Trophoblast cell (in vitro differentiated cells and primary cell): Measurements from ENCODE around the gene HMOX1.
A peak's percentile ranks its signal among the peaks of the same experiment; 100 is the strongest.

ENCODE experiments used
- DNase-seq, 2 donors: peaks; one replicate each; pipeline ENCODE4 v3.0.0-alpha.2; 2016
- H2AFZ ChIP-seq: 2 replicates; pipeline ENCODE4 v1.6.1; 2013; ENCODE audit warnings: low read length, moderate library complexity, mild to moderate bottlenecking; ENCODE audit not compliant: insufficient read depth, poor library complexity
- H2AK5ac ChIP-seq: 2 replicates; pipeline ENCODE4 v1.6.1; 2013; ENCODE audit warnings: mild to moderate bottlenecking, low read length
- H2BK120ac ChIP-seq: 2 replicates; pipeline ENCODE4 v1.6.1; 2013; ENCODE audit warnings: low read length, mild to moderate bottlenecking, moderate library complexity; ENCODE audit not compliant: insufficient read depth, poor library complexity
- H2BK12ac ChIP-seq: 2 replicates; pipeline ENCODE4 v1.6.1; 2013; ENCODE audit warnings: mild to moderate bottlenecking, low read length, moderate library complexity
- H2BK5ac ChIP-seq: 2 replicates; pipeline ENCODE4 v1.6.1; 2013; ENCODE audit warnings: low read length, low read depth, moderate library complexity, mild to moderate bottlenecking; ENCODE audit not compliant: poor library complexity
- H3K14ac ChIP-seq: 2 replicates; pipeline ENCODE4 v1.6.1; 2013; ENCODE audit warnings: mild to moderate bottlenecking, low read length
- H3K18ac ChIP-seq: 2 replicates; pipeline ENCODE4 v1.6.1; 2013; ENCODE audit warnings: mild to moderate bottlenecking, low read length
- H3K23ac ChIP-seq: 2 replicates; pipeline ENCODE4 v1.6.1; 2013; ENCODE audit warnings: low read length
- H3K27ac ChIP-seq: 2 replicates; pipeline ENCODE4 v1.5.1; 2013; ENCODE audit warnings: low read depth, mild to moderate bottlenecking, inconsistent platforms, low read length, moderate library complexity
- H3K27me3 ChIP-seq: 2 replicates; pipeline ENCODE4 v1.6.1; 2013; ENCODE audit warnings: inconsistent platforms, mild to moderate bottlenecking, low read length, moderate library complexity; ENCODE audit not compliant: insufficient read depth
- H3K36me3 ChIP-seq, 2 experiments: 1 replicate in 1 of 2; 2 replicates in 1 of 2; pipeline ENCODE4 v1.6.1; 2013; ENCODE audit warnings: low read length in 2 of 2, mild to moderate bottlenecking in 2 of 2, moderate library complexity in 1 of 2; ENCODE audit not compliant: insufficient read depth in 2 of 2, control insufficient read depth in 1 of 2
- H3K4ac ChIP-seq: 2 replicates; pipeline ENCODE4 v1.6.1; 2013; ENCODE audit warnings: low read depth, mild to moderate bottlenecking, low read length, moderate library complexity
- H3K4me1 ChIP-seq, 2 experiments: 1 replicate in 1 of 2; 2 replicates in 1 of 2; pipeline ENCODE4 v1.6.1; 2013; ENCODE audit warnings: low read length in 2 of 2, mild to moderate bottlenecking in 2 of 2, moderate library complexity in 1 of 2; ENCODE audit not compliant: insufficient read depth in 2 of 2, control insufficient read depth in 1 of 2
- H3K4me2 ChIP-seq: 2 replicates; pipeline ENCODE4 v1.6.1; 2013; ENCODE audit warnings: inconsistent platforms, mild to moderate bottlenecking, low read length, moderate library complexity
- H3K4me3 ChIP-seq: 2 replicates; pipeline ENCODE4 v1.5.1; 2013; ENCODE audit warnings: mild to moderate bottlenecking, low read depth, low read length, inconsistent platforms
- H3K79me1 ChIP-seq: one replicate; pipeline ENCODE4 v1.6.1; 2013; ENCODE audit warnings: low read length
- H3K79me2 ChIP-seq: 2 replicates; pipeline ENCODE4 v1.6.1; 2013; ENCODE audit warnings: low read length, mild to moderate bottlenecking; ENCODE audit not compliant: control insufficient read depth, insufficient read depth, poor library complexity
- H3K9ac ChIP-seq: 2 replicates; pipeline ENCODE4 v1.6.1; 2013; ENCODE audit warnings: mild to moderate bottlenecking, low read length
- H3K9me3 ChIP-seq: 2 replicates; pipeline ENCODE4 v1.6.1; 2013; ENCODE audit warnings: low read depth, mild to moderate bottlenecking, control low read depth, inconsistent platforms, low read length; ENCODE audit not compliant: insufficient read depth
- H4K12ac ChIP-seq: 2 replicates; pipeline ENCODE4 v1.6.1; 2013; ENCODE audit warnings: low read depth, mild to moderate bottlenecking, low read length, moderate library complexity
- H4K8ac ChIP-seq: 2 replicates; pipeline ENCODE4 v1.6.1; 2013; ENCODE audit warnings: low read depth, mild to moderate bottlenecking, low read length, moderate library complexity
- H4K91ac ChIP-seq: one replicate; pipeline ENCODE4 v1.6.1; 2013; ENCODE audit warnings: low read depth, mild to moderate bottlenecking, low read length, moderate library complexity
- WGBS: extraction: QIAGEN DNeasy Blood & Tissue Kit; methylation state at CpG from one replicate; pipeline ENCODE4 v1.1.7; 2013; ENCODE audit warnings: missing lambda C conversion rate; ENCODE audit not compliant: insufficient read length, insufficient coverage; ENCODE audit errors: extremely low coverage; 5-methylcytosine and 5-hydroxymethylcytosine counted together

HMOX1 gene

DNA sequence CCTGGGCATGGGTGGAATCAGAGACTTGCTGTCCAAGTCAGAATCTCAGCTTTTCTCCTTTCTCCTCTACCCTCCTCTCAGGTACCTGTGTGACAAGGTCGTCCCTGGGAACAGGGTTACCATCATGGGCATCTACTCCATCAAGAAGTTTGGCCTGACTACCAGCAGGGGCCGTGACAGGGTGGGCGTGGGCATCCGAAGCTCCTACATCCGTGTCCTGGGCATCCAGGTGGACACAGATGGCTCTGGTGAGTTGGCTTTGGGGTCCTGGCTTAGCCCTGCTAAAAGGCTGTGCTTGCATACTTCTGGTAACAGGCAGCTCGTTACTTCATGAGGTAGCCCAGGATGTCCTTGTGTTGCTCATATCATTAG is 29.8 kb downstream of the HMOX1 start:
- no peak overlapping the region for H3K14ac ChIP-seq
- H2BK120ac ChIP-seq: no peak overlapping the region
- no peak overlapping the region for H2BK12ac ChIP-seq
- H3K9me3 ChIP-seq: peaks cover 2% of the 10 kb centered on the region
- no peak overlapping the region for H3K23ac ChIP-seq
- H3K4ac ChIP-seq: no peak overlapping the region
- H2AK5ac ChIP-seq: no peak overlapping the region
- H4K91ac ChIP-seq: no peak overlapping the region
- H4K8ac ChIP-seq: no peak overlapping the region
- H3K79me2 ChIP-seq: no peaks in the 10 kb centered on the region
- no peaks in the 10 kb centered on the region for H3K27me3 ChIP-seq
- H3K9ac ChIP-seq: no peak overlapping the region
- DNase-seq: no peak
- H3K18ac ChIP-seq: no peak overlapping the region
- H3K36me3 ChIP-seq: peaks cover 74 to 89% of the 10 kb centered on the region in 2 experiments
- no peak overlapping the region for H3K27ac ChIP-seq
- no peak overlapping the region for H2AFZ ChIP-seq
- WGBS: no CpG with 5 or more reads among the region's 6 CpGs
- H2BK5ac ChIP-seq: no peak overlapping the region
- H3K79me1 ChIP-seq: no peaks in the 10 kb centered on the region
- H3K4me3 ChIP-seq: no peak overlapping the region
- no peaks in the 10 kb centered on the region for H3K4me1 ChIP-seq
- no peak overlapping the region for H3K4me2 ChIP-seq
- H4K12ac ChIP-seq: no peak overlapping the region

DNA sequence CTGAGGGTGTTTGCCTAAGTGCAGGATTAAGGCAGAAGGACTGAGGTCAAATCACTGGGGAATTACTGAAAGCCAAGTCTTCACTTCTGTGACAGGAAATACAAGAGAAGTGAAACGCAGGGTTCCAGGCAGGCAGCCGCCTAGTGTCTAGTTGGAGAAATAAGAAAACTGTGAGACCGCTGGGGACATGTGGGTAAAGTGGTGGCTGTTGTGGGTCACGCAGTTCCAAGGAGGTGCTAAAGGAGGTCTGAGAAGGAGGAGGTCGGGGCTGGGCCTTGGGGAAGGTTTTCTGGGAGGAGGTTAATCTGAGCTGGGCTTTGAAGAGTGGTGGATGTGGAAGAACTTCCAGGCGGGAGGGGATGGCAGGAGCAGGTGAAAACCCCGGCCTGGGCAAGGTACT is 30.2 kb downstream of the HMOX1 start:
- Histone ChIP-seq H3K18ac (no peak overlapping the region), H3K79me2 (no peaks in the 10 kb centered on the region), H3K36me3 (peaks cover 77 to 91% of the 10 kb centered on the region in 2 experiments), H4K91ac (no peak overlapping the region), H3K4me2 (no peak overlapping the region), H3K4ac (no peak overlapping the region), H3K27me3 (no peaks in the 10 kb centered on the region), H2BK5ac (no peak overlapping the region), H3K79me1 (no peaks in the 10 kb centered on the region), H4K12ac (no peak overlapping the region), H3K27ac (no peak overlapping the region), H3K4me3 (no peak overlapping the region), H2AFZ (no peak overlapping the region), H2BK120ac (no peak overlapping the region), H2BK12ac (no peak overlapping the region), H3K23ac (no peak overlapping the region), H3K14ac (no peak overlapping the region), H3K4me1 (no peaks in the 10 kb centered on the region), H3K9me3 (peaks cover 2% of the 10 kb centered on the region), H2AK5ac (no peak overlapping the region), H3K9ac (no peak overlapping the region), H4K8ac (no peak overlapping the region)
- WGBS: no CpG with 5 or more reads among the region's 7 CpGs
- peak in 1 of 2 donors; percentile 23 for DNase-seq

DNA sequence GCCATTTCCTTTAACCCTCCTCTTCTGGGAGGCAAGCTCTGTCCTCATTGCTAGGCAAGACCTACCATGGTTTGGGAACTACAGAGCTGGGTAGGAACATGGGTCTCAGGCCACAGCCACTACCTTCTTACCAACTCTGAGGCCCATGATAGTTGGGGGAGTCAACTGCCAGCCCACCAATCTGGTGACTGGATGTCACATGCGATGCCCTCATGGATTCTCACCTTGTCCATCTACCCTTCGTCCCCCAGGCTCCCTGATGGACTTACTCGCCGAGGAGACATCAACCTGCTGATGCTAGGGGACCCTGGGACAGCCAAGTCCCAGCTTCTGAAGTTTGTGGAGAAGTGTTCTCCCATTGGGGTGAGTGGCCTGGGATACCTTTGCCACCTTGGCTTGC is 32.7 kb downstream of the HMOX1 start:
- no peaks in the 10 kb centered on the region for H3K27me3 ChIP-seq

DNA sequence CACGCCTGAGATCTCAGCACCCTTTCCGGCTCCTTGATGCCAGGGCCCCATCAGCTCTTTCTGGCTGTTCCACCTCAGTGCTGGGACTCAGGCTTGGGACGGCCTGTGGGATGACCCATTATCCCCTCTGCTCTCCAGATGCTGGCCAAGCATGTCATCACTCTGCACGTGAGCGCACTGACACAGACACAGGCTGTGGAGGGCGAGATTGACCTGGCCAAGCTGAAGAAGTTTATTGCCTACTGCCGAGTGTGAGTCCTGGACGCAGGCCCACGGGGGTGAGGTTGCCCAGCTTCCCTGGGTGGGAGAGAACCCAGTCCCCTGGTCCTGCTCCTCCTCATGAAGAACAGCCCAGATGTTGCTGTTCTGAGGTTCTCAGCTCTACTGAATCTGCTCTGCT is 36.7 kb downstream of the HMOX1 start:
- Histone ChIP-seq H3K4me1 (no peaks in the 10 kb centered on the region), H4K8ac (no peak overlapping the region), H3K27ac (no peak overlapping the region), H2BK12ac (no peak overlapping the region), H4K12ac (no peak overlapping the region), H3K36me3 (peaks cover 78 to 89% of the 10 kb centered on the region in 2 experiments), H2BK120ac (no peak overlapping the region), H2AK5ac (no peak overlapping the region), H3K4me2 (no peak overlapping the region), H3K9ac (no peak overlapping the region), H3K9me3 (no peaks in the 10 kb centered on the region), H3K14ac (no peak overlapping the region), H3K27me3 (no peaks in the 10 kb centered on the region), H3K23ac (no peak overlapping the region), H3K79me2 (no peaks in the 10 kb centered on the region), H2BK5ac (no peak overlapping the region), H3K18ac (no peak overlapping the region), H3K4ac (no peak overlapping the region), H4K91ac (no peak overlapping the region), H3K4me3 (no peak overlapping the region), H2AFZ (no peak overlapping the region), H3K79me1 (no peaks in the 10 kb centered on the region)
- WGBS: no CpG with 5 or more reads among the region's 9 CpGs
- no peak for DNase-seq

More for the DNA sequence above, 32.7 kb downstream of the HMOX1 start:
- Histone ChIP-seq H2BK5ac (no peak overlapping the region), H3K9ac (no peak overlapping the region), H3K18ac (no peak overlapping the region), H3K4ac (no peak overlapping the region), H3K9me3 (no peaks in the 10 kb centered on the region), H3K79me2 (no peaks in the 10 kb centered on the region), H2BK12ac (no peak overlapping the region), H4K8ac (no peak overlapping the region), H3K79me1 (no peaks in the 10 kb centered on the region), H3K4me1 (no peaks in the 10 kb centered on the region), H4K12ac (no peak overlapping the region), H3K14ac (no peak overlapping the region), H3K4me2 (no peak overlapping the region), H3K23ac (no peak overlapping the region), H2BK120ac (no peak overlapping the region), H4K91ac (no peak overlapping the region), H3K36me3 (peaks cover 73 to 87% of the 10 kb centered on the region in 2 experiments), H2AFZ (no peak overlapping the region), H2AK5ac (no peak overlapping the region), H3K27ac (no peak overlapping the region), H3K4me3 (no peak overlapping the region)
- WGBS: no CpG with 5 or more reads among the region's 4 CpGs
- DNase-seq: no peak
